Measurements from ENCODE around the gene HMCN1.

DNA sequence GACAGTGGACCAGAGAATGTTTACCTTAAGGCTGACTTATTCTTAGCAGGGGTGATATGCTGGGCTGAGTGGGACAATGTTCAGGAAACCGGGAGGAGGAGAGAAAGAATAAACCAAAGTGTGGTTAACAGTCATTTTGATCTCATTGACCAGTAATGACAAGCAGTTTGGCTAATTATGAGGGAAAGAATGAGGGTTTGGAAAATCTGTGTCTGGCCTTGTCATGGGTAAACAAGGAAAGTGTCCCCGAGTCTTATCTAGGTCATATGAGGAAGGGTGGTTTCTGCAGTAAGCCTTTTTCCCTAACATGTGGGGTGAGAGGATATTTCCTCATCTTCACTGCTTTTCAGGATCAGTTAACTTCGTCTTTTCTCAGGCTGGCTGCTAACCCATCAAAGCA is 485.9 kb downstream of the HMCN1 start:
- TF ChIP-seq POLR2A (IDR thresholded peaks at IDR 0.05), result no peak
- TF ChIP-seq, protein P1, sequence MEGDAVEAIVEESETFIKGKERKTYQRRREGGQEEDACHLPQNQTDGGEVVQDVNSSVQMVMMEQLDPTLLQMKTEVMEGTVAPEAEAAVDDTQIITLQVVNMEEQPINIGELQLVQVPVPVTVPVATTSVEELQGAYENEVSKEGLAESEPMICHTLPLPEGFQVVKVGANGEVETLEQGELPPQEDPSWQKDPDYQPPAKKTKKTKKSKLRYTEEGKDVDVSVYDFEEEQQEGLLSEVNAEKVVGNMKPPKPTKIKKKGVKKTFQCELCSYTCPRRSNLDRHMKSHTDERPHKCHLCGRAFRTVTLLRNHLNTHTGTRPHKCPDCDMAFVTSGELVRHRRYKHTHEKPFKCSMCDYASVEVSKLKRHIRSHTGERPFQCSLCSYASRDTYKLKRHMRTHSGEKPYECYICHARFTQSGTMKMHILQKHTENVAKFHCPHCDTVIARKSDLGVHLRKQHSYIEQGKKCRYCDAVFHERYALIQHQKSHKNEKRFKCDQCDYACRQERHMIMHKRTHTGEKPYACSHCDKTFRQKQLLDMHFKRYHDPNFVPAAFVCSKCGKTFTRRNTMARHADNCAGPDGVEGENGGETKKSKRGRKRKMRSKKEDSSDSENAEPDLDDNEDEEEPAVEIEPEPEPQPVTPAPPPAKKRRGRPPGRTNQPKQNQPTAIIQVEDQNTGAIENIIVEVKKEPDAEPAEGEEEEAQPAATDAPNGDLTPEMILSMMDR (IDR thresholded peaks at IDR 0.05), result no peak

All from right lobe of liver (tissue), 4 donors.